GM08714 (cell line): ENCODE measurements around the gene MAPK12.
"Not testable (repeated sequence)": the region's sequence is repeated elsewhere in the genome, so short reads cannot be mapped to it uniquely, and the experiment has no call there.

Experiments
- H3K4me3 ChIP-seq: fragments of 200-500 bp; sonication (Bioruptor generic); 2 replicates; pipeline ENCODE4 v1.5.1; 2014; ENCODE audit warnings: mild to moderate bottlenecking, low read length, inconsistent platforms
- ZNF274 ChIP-seq: IDR thresholded peaks from 2 replicates; pipeline ENCODE4 v1.6.1; 2012; ENCODE audit warnings: mild to moderate bottlenecking, low read depth, low read length

MAPK12 gene

GRCh38 chr22:50209893-50210292 lies 51.6 kb downstream of the MAPK12 start:
- no peak overlapping the region for H3K4me3 ChIP-seq
- TF ChIP-seq ZNF274: no peak

GRCh38 chr22:50208939-50209892 lies 52.3 kb downstream of the MAPK12 start:
- no peak for TF ChIP-seq ZNF274
- H3K4me3 ChIP-seq: no peak overlapping the region

GRCh38 chr22:50208430-50208938 lies 53.0 kb downstream of the MAPK12 start:
- TF ChIP-seq ZNF274: no peak
- H3K4me3 ChIP-seq: no peak overlapping the region

GRCh38 chr22:50207383-50208140 lies 53.9 kb downstream of the MAPK12 start:
- H3K4me3 ChIP-seq: no peak overlapping the region
- no peak for TF ChIP-seq ZNF274

GRCh38 chr22:50206599-50206998 lies 54.9 kb downstream of the MAPK12 start:
- TF ChIP-seq ZNF274: no peak

GRCh38 chr22:50205781-50206569 lies 55.5 kb downstream of the MAPK12 start:
- no peak overlapping the region for H3K4me3 ChIP-seq
- no peak for TF ChIP-seq ZNF274

More at GRCh38 chr22:50206599-50206998, 54.9 kb downstream of the MAPK12 start:
- no peak overlapping the region for H3K4me3 ChIP-seq

- not testable (repeated sequence) for H3K4me3 ChIP-seq
These were observed 56.5 kb downstream of the MAPK12 start for GRCh38 chr22:50204998-50205397.

- no peak for TF ChIP-seq ZNF274
- H3K4me3 ChIP-seq: no peak overlapping the region
These were observed 56.9 kb downstream of the MAPK12 start for GRCh38 chr22:50204571-50204970.

GRCh38 chr22:50203288-50203687 lies 58.2 kb downstream of the MAPK12 start:
- TF ChIP-seq ZNF274: no peak
- H3K4me3 ChIP-seq: no peak overlapping the region
